CD4-positive, alpha-beta T cell (primary cell): ENCODE results near the gene CLSTN2. TPM values are rescaled to one million over a fixed set of nuclear protein-coding genes. Genes with fewer than 3 reads are reported as not detected.

Experiments
- ATAC-seq: fragments of 200-7000 bp; cut with Tn5 transposase; one replicate; pipeline ENCODE4 v1.10.0; 2022; ENCODE audit warnings: mild to moderate bottlenecking; ENCODE audit not compliant: poor library complexity
- CTCF ChIA-PET: fragments of 350-600 bp; sonication (Branson Sonifier 250); formaldehyde crosslinking; loops from one replicate; lab custom pipeline; 2021; ENCODE audit warnings: antibody characterized with exemption, inconsistent platforms; lab: Charles Lee
- POLR2A ChIA-PET: fragments of 350-600 bp; sonication (Branson Sonifier 250); formaldehyde crosslinking; loops from one replicate; lab custom pipeline; 2021; ENCODE audit warnings: antibody characterized with exemption, inconsistent platforms; lab: Charles Lee
- DNase-seq, 14 experiments: peaks; one replicate each; pipeline ENCODE4 v3.0.0-alpha.2; 2013 to 2020; ENCODE audit warnings: mixed read lengths in 2 of 14
- H3K27ac ChIP-seq, 2 donors: one replicate each; pipeline versions ENCODE4 v1.5.1 to v1.7.0; 2013; ENCODE audit warnings: low read length in 2 of 2, low read depth in 1 of 2, mild to moderate bottlenecking in 1 of 2
- H3K27me3 ChIP-seq, 2 experiments: 1 replicate in 1 of 2; 2 replicates in 1 of 2; pipeline versions ENCODE4 v1.6.1 to v1.7.0; 2013; ENCODE audit warnings: low read length in 2 of 2, control low read depth in 1 of 2, mild to moderate bottlenecking in 1 of 2, moderate library complexity in 1 of 2; ENCODE audit not compliant: insufficient read depth in 2 of 2, control insufficient read depth in 1 of 2
- H3K36me3 ChIP-seq: one replicate; pipeline ENCODE4 v1.6.1; 2013; ENCODE audit warnings: low read length, control low read depth; ENCODE audit not compliant: insufficient read depth
- H3K4me1 ChIP-seq: one replicate; pipeline ENCODE4 v1.6.1; 2013; ENCODE audit warnings: low read length, control low read depth; ENCODE audit not compliant: insufficient read depth
- H3K4me3 ChIP-seq: one replicate; pipeline ENCODE4 v1.5.1; 2013; ENCODE audit warnings: mild to moderate bottlenecking, low read length, moderate library complexity
- H3K9me3 ChIP-seq, 2 experiments: 1 replicate in 1 of 2; 2 replicates in 1 of 2; pipeline versions ENCODE4 v1.6.1 to v1.7.0; 2013; ENCODE audit warnings: low read length in 2 of 2, mild to moderate bottlenecking in 2 of 2, control low read depth in 1 of 2, moderate library complexity in 1 of 2; ENCODE audit not compliant: control insufficient read depth in 1 of 2, insufficient read depth in 1 of 2
- H3K27ac Mint-ChIP-seq: one replicate; pipeline ENCODE4 v1.8.0; 2020; ENCODE audit warnings: mixed read lengths
- H3K27me3 Mint-ChIP-seq: one replicate; pipeline ENCODE4 v1.8.0; 2021; ENCODE audit warnings: mixed read lengths
- H3K36me3 Mint-ChIP-seq: one replicate; pipeline ENCODE4 v1.8.0; 2021; ENCODE audit warnings: low read depth, mixed read lengths
- H3K4me1 Mint-ChIP-seq: one replicate; pipeline ENCODE4 v1.8.0; 2021; ENCODE audit warnings: low read depth, mixed read lengths
- H3K4me3 Mint-ChIP-seq: one replicate; pipeline ENCODE4 v1.8.0; 2020; ENCODE audit warnings: mild to moderate bottlenecking, mixed read lengths
- H3K9me3 Mint-ChIP-seq: one replicate; pipeline ENCODE4 v1.8.0; 2020; ENCODE audit warnings: mixed read lengths
- CTCF ChIP-seq: fragments of 200-600 bp; IDR thresholded peaks from one replicate; pipeline ENCODE4 v1.8.0; 2022; ENCODE audit warnings: antibody characterized with exemption, mild to moderate bottlenecking
- intact Hi-C, 2 experiments: fragments of 100-400 bp; cut with DNase I in 1 of 2; cut with micrococcal nuclease in 1 of 2; formaldehyde crosslinking; loops; one replicate each; pipeline versions ENCODE4 v1.15.1 to v1.9.0; 2023 to 2025; cut with DNase I, micrococcal nuclease
- total RNA-seq, 174 experiments: library from RNA in 2 of 174; stranded (reverse) in 2 of 174; gene quantifications; one replicate each; pipeline ENCODE4 v1.2.3 and lab custom pipeline; 2021 to 2026

CLSTN2 gene
- total RNA-seq, 2 experiments from 2014 or later: not detected

DNA sequence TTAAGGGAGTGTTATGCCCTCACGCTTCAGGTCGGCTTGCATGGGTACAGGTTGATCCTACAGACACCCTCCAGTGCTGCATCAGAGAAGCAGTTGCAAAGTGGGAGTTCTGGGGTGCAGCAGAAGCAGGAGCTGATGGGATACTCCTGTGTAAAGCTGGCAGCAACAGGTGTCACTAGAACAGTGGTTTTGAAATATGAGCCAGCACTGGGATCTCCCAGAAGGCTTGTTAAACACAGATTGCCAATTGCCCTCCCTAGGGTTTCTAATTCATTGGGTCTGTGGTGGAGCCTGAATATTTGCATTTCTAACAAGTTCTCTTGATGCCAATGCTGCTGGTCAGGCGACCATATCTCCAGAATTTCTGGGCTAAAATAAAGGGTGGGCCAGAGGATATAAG is 350.4 kb downstream of the CLSTN2 start:
- Histone ChIP-seq H3K9me3 (no peaks in the 10 kb centered on the region), H3K4me1 (no peaks in the 10 kb centered on the region), H3K27me3 (peaks cover 0 to 2% of the 10 kb centered on the region in 2 experiments), H3K27ac (no peak overlapping the region), H3K36me3 (no peaks in the 10 kb centered on the region), H3K4me3 (no peak overlapping the region)
- ChIA-PET CTCF (no interaction called here), POLR2A (no interaction called here)
- ATAC-seq (no peak), DNase-seq (no peak)
- H3K4me1 Mint-ChIP-seq: no peaks in the 10 kb centered on the region
- H3K36me3 Mint-ChIP-seq: no peaks in the 10 kb centered on the region
- H3K27ac Mint-ChIP-seq: no peak overlapping the region
- intact Hi-C loops: no loop called here
- no peak for TF ChIP-seq CTCF
- H3K27me3 Mint-ChIP-seq: peaks cover 6% of the 10 kb centered on the region
- H3K4me3 Mint-ChIP-seq: no peak overlapping the region
- no peaks in the 10 kb centered on the region for H3K9me3 Mint-ChIP-seq

GRCh38 chr3:140288595-140288994 is 353.6 kb downstream of the CLSTN2 start:
- H3K4me3 ChIP-seq: no peak overlapping the region
- H3K27ac ChIP-seq: no peak overlapping the region
- POLR2A ChIA-PET: no interaction called here
- CTCF ChIA-PET: no interaction called here
- H3K36me3 ChIP-seq: no peaks in the 10 kb centered on the region
- H3K4me1 ChIP-seq: no peaks in the 10 kb centered on the region
- Mint-ChIP-seq H3K4me1 (no peaks in the 10 kb centered on the region), H3K27ac (no peak overlapping the region), H3K4me3 (no peak overlapping the region), H3K27me3 (peaks cover 6% of the 10 kb centered on the region), H3K9me3 (no peaks in the 10 kb centered on the region), H3K36me3 (no peaks in the 10 kb centered on the region)
- no peak for TF ChIP-seq CTCF
- no peaks in the 10 kb centered on the region for H3K9me3 ChIP-seq
- DNase-seq (no peak), ATAC-seq (no peak)
- intact Hi-C loops: no loop called here
- no peaks in the 10 kb centered on the region for H3K27me3 ChIP-seq

GRCh38 chr3:140290105-140290504 is 355.1 kb downstream of the CLSTN2 start:
- H3K36me3 Mint-ChIP-seq: no peaks in the 10 kb centered on the region
- Histone ChIP-seq H3K9me3 (no peaks in the 10 kb centered on the region), H3K27me3 (no peaks in the 10 kb centered on the region), H3K4me3 (no peak overlapping the region), H3K27ac (no peak overlapping the region), H3K36me3 (no peaks in the 10 kb centered on the region), H3K4me1 (no peaks in the 10 kb centered on the region)
- intact Hi-C loops: no loop called here
- H3K9me3 Mint-ChIP-seq: no peaks in the 10 kb centered on the region
- ChIA-PET CTCF (no interaction called here), POLR2A (no interaction called here)
- no peak for ATAC-seq
- no peak for DNase-seq
- no peak for TF ChIP-seq CTCF
- H3K4me3 Mint-ChIP-seq: no peak overlapping the region
- no peaks in the 10 kb centered on the region for H3K4me1 Mint-ChIP-seq
- H3K27me3 Mint-ChIP-seq: peaks cover 6% of the 10 kb centered on the region
- H3K27ac Mint-ChIP-seq: no peak overlapping the region
